ENCODE results near the gene CAMK2A.

Gene CAMK2A

GRCh38 chr5:150204590-150204960, 85.0 kb downstream of the CAMK2A start:
- H3K79me2 ChIP-seq: no peaks in the 10 kb centered on the region
- H3K4me1 ChIP-seq: no peaks in the 10 kb centered on the region
- H3K9me3 ChIP-seq (ENCODE audit: control insufficient read depth, low read length): no peaks in the 10 kb centered on the region
- H3K4me2 ChIP-seq (ENCODE audit: low read length): no peak overlapping the region
- H3K36me3 ChIP-seq (ENCODE audit: control insufficient read depth, insufficient read depth, low read length): no peaks in the 10 kb centered on the region
- H3K27ac ChIP-seq: no peak overlapping the region
- no peak overlapping the region for H3K9ac ChIP-seq
- no peaks in the 10 kb centered on the region for H3K27me3 ChIP-seq (ENCODE audit: control insufficient read depth, insufficient read depth, low read length)
- H2AFZ ChIP-seq: no peak overlapping the region
- TF ChIP-seq CTCF (IDR thresholded peaks at IDR 0.05): no peak
- H3K4me3 ChIP-seq (ENCODE audit: low read depth, low read length): no peak overlapping the region

GRCh38 chr5:150203832-150204589, 85.6 kb downstream of the CAMK2A start:
- Histone ChIP-seq H3K79me2 (no peaks in the 10 kb centered on the region), H3K4me2 (ENCODE audit: low read length) (no peak overlapping the region), H3K27me3 (ENCODE audit: control insufficient read depth, insufficient read depth, low read length) (no peaks in the 10 kb centered on the region), H3K4me3 (ENCODE audit: low read depth, low read length) (no peak overlapping the region), H2AFZ (no peak overlapping the region), H3K4me1 (no peaks in the 10 kb centered on the region), H3K9ac (no peak overlapping the region), H3K27ac (no peak overlapping the region), H3K9me3 (ENCODE audit: control insufficient read depth, low read length) (no peaks in the 10 kb centered on the region), H3K36me3 (ENCODE audit: control insufficient read depth, insufficient read depth, low read length) (no peaks in the 10 kb centered on the region)
- TF ChIP-seq CTCF (IDR thresholded peaks at IDR 0.05): no peak

GRCh38 chr5:150202501-150202900, 87.1 kb downstream of the CAMK2A start:
- no peak overlapping the region for H3K9ac ChIP-seq
- H3K27ac ChIP-seq: no peak overlapping the region
- no peaks in the 10 kb centered on the region for H3K4me1 ChIP-seq
- no peak for TF ChIP-seq CTCF (IDR thresholded peaks at IDR 0.05)
- H3K9me3 ChIP-seq (ENCODE audit: control insufficient read depth, low read length): no peaks in the 10 kb centered on the region
- no peaks in the 10 kb centered on the region for H3K79me2 ChIP-seq
- no peaks in the 10 kb centered on the region for H3K36me3 ChIP-seq (ENCODE audit: control insufficient read depth, insufficient read depth, low read length)
- no peaks in the 10 kb centered on the region for H3K27me3 ChIP-seq (ENCODE audit: control insufficient read depth, insufficient read depth, low read length)
- no peak overlapping the region for H2AFZ ChIP-seq
- no peak overlapping the region for H3K4me2 ChIP-seq (ENCODE audit: low read length)
- no peak overlapping the region for H3K4me3 ChIP-seq (ENCODE audit: low read depth, low read length)

- Histone ChIP-seq H3K4me1 (no peaks in the 10 kb centered on the region), H2AFZ (no peak overlapping the region), H3K4me3 (ENCODE audit: low read depth, low read length) (no peak overlapping the region), H3K9me3 (ENCODE audit: control insufficient read depth, low read length) (no peaks in the 10 kb centered on the region), H3K36me3 (ENCODE audit: control insufficient read depth, insufficient read depth, low read length) (no peaks in the 10 kb centered on the region), H3K27ac (no peak overlapping the region), H3K79me2 (no peaks in the 10 kb centered on the region), H3K4me2 (ENCODE audit: low read length) (no peak overlapping the region), H3K27me3 (ENCODE audit: control insufficient read depth, insufficient read depth, low read length) (no peaks in the 10 kb centered on the region), H3K9ac (no peak overlapping the region)
- no peak for TF ChIP-seq CTCF (IDR thresholded peaks at IDR 0.05)
Observed at GRCh38 chr5:150197476-150197875, 92.1 kb downstream of the CAMK2A start.

GRCh38 chr5:150196986-150197385, 92.6 kb downstream of the CAMK2A start:
- H3K9ac ChIP-seq: no peak overlapping the region
- no peaks in the 10 kb centered on the region for H3K4me1 ChIP-seq
- H3K9me3 ChIP-seq (ENCODE audit: control insufficient read depth, low read length): no peaks in the 10 kb centered on the region
- no peaks in the 10 kb centered on the region for H3K79me2 ChIP-seq
- H3K4me3 ChIP-seq (ENCODE audit: low read depth, low read length): no peak overlapping the region
- no peak for TF ChIP-seq CTCF (IDR thresholded peaks at IDR 0.05)
- no peak overlapping the region for H3K27ac ChIP-seq
- H3K4me2 ChIP-seq (ENCODE audit: low read length): no peak overlapping the region
- no peaks in the 10 kb centered on the region for H3K27me3 ChIP-seq (ENCODE audit: control insufficient read depth, insufficient read depth, low read length)
- H3K36me3 ChIP-seq (ENCODE audit: control insufficient read depth, insufficient read depth, low read length): no peaks in the 10 kb centered on the region
- H2AFZ ChIP-seq: no peak overlapping the region

Measured in parathyroid adenoma (tissue), 2 donors.